ENCODE data around the gene PSME1.

DNA sequence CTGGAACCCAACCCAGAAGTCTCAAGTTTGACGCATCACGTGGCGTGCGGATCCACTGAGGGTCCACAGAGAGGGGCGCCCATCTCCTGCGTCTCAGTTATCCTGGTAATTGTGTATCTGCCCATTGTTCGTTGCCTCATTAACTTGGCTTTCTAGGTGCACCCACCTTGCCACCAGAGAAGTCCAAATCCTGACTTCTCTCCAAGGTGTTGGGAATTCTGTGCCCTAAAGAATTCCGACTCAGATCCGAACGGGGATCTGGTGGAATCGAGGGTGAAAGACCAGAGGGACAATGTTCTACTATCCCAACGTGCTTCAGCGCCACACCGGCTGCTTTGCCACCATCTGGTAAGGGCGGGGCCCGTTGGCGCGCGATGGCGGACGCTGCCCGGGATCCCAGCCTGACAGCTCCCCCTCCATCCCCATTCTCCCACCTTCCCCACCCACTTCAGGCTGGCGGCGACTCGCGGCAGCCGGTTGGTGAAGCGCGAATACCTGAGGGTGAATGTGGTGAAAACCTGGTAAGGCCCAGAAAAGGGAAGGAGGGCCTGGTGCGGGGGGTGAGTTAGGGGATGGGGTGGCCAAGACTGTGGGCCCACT, 36.4 kb downstream of the PSME1 start:
- TF ChIP-seq EZH2 (IDR thresholded peaks at IDR 0.05; ENCODE audit: borderline replicate concordance, insufficient read depth, low read length, poor library complexity, severe bottlenecking) (no peak), CTCF (IDR thresholded peaks at IDR 0.05; ENCODE audit: poor library complexity, severe bottlenecking) (no peak)

Data from neural cell (in vitro differentiated cells).